ENCODE results near the gene HEATR5A. TPM values are rescaled to one million over a fixed set of nuclear protein-coding genes. Genes with fewer than 3 reads are reported as not detected.
"Not testable (repeated sequence)": the region's sequence is repeated elsewhere in the genome, so short reads cannot be mapped to it uniquely, and the experiment has no call there.

HEATR5A gene
- 10 to 100 TPM; 15.3 to 58.4 (median 38.5) TPM for total RNA-seq

GRCh38 chr14:31420319-31421111 is at the start of gene HEATR5A:
Gene HEATR5A, minus strand, starts transcription at chr14:31420550. Its CDS starts 17,575 bp downstream, at chr14:31402975.
- peak; percentile 97 for DNase-seq
- TF ChIP-seq EP300 (IDR thresholded peaks at IDR 0.05; ENCODE audit: low read depth) (no peak), POLR2A (IDR thresholded peaks at IDR 0.05) (peak; percentile 99), POLR2AphosphoS5 (IDR thresholded peaks at IDR 0.05) (peak; percentile 99 to 100 (median 99)), CTCF (IDR thresholded peaks at IDR 0.05) (peak in 2 of 5 experiments; percentile 31 to 41)
- Histone ChIP-seq H3K4me1 (peaks cover 9 to 35% (median 17%) of the 10 kb centered on the region in 4 donors), H3K27me3 (no peaks in the 10 kb centered on the region), H3K27ac (peak within 1 kb of the TSS; percentile 91 to 97 (median 94)), H3K4me3 (peak within 1 kb of the TSS; percentile 46 to 98 (median 90)), H3K36me3 (no peaks in the 10 kb centered on the region), H3K9me3 (no peaks in the 10 kb centered on the region)
- intact Hi-C loops (cut with DNase I; ENCODE audit: low total_unique reads), result no loop called here
- 0 to 2% methylated on average over 1 to 52 of the region's 56 CpGs for WGBS, 2 donors (ENCODE audit: low coverage in 1 of 2)
- in situ Hi-C loops (cut with MboI; ENCODE audit: low pct_ligation_motif_present in 1 of 4, low pct_unique_long_range_greater_than_20kb in 1 of 4, low sequenced_read_pairs in 3 of 4), result no loop called here

- 80 to 83% methylated on average over 4 to 6 of the region's 6 CpGs for WGBS, 2 donors (ENCODE audit: low coverage in 1 of 2)
- no peaks in the 10 kb centered on the region for H3K36me3 ChIP-seq
- in situ Hi-C loops (cut with MboI; ENCODE audit: low pct_ligation_motif_present in 1 of 4, low pct_unique_long_range_greater_than_20kb in 1 of 4, low sequenced_read_pairs in 3 of 4), result no loop called here
Measured at GRCh38 chr14:31466554-31466953, 46.2 kb upstream of the HEATR5A start.

GRCh38 chr14:31465111-31465510 is 44.8 kb upstream of the HEATR5A start:
- Histone ChIP-seq H3K27me3 (no peaks in the 10 kb centered on the region), H3K27ac (no peak overlapping the region), H3K4me3 (no peak overlapping the region), H3K36me3 (no peaks in the 10 kb centered on the region), H3K4me1 (peaks cover 0 to 4% (median 0%) of the 10 kb centered on the region in 4 donors), H3K9me3 (no peaks in the 10 kb centered on the region)
- in situ Hi-C loops (cut with MboI; ENCODE audit: low pct_ligation_motif_present in 1 of 4, low pct_unique_long_range_greater_than_20kb in 1 of 4, low sequenced_read_pairs in 3 of 4), result no loop called here
- intact Hi-C loops (cut with DNase I; ENCODE audit: low total_unique reads), result no loop called here
- no peak for TF ChIP-seq POLR2A (IDR thresholded peaks at IDR 0.05)
- no peak for DNase-seq

More at GRCh38 chr14:31466554-31466953, 46.2 kb upstream of the HEATR5A start:
- intact Hi-C loops (cut with DNase I; ENCODE audit: low total_unique reads), result no loop called here
- no peaks in the 10 kb centered on the region for H3K9me3 ChIP-seq
- H3K27me3 ChIP-seq, result no peaks in the 10 kb centered on the region
- H3K4me3 ChIP-seq, result no peak overlapping the region
- H3K4me1 ChIP-seq, result peaks cover 0 to 4% (median 0%) of the 10 kb centered on the region in 4 donors
- no peak for DNase-seq
- H3K27ac ChIP-seq, result no peak overlapping the region
- no peak for TF ChIP-seq CTCF (IDR thresholded peaks at IDR 0.05)
- TF ChIP-seq POLR2A (IDR thresholded peaks at IDR 0.05), result no peak
- no peak for TF ChIP-seq POLR2AphosphoS5 (IDR thresholded peaks at IDR 0.05)
- TF ChIP-seq EP300 (IDR thresholded peaks at IDR 0.05; ENCODE audit: low read depth), result no peak

GRCh38 chr14:31462450-31462849 is 42.1 kb upstream of the HEATR5A start:
- WGBS, 2 donors (ENCODE audit: low coverage in 1 of 2), result 82 to 89% methylated on average over 2 of the region's 2 CpGs
- DNase-seq; H3K4me1 ChIP-seq; H3K4me3 ChIP-seq; in situ Hi-C loops (cut with MboI; ENCODE audit: low pct_ligation_motif_present in 1 of 4, low pct_unique_long_range_greater_than_20kb in 1 of 4, low sequenced_read_pairs in 3 of 4); H3K36me3 ChIP-seq; H3K9me3 ChIP-seq; H3K27me3 ChIP-seq; intact Hi-C loops (cut with DNase I; ENCODE audit: low total_unique reads); H3K27ac ChIP-seq: not testable (repeated sequence)

GRCh38 chr14:31461545-31461944 is 41.2 kb upstream of the HEATR5A start:
- H3K9me3 ChIP-seq, result no peaks in the 10 kb centered on the region
- no peaks in the 10 kb centered on the region for H3K36me3 ChIP-seq
- DNase-seq, result no peak
- in situ Hi-C loops (cut with MboI; ENCODE audit: low pct_ligation_motif_present in 1 of 4, low pct_unique_long_range_greater_than_20kb in 1 of 4, low sequenced_read_pairs in 3 of 4) (no loop called here), intact Hi-C loops (cut with DNase I; ENCODE audit: low total_unique reads) (no loop called here)
- H3K4me1 ChIP-seq, result peaks cover 0 to 7% (median 2%) of the 10 kb centered on the region in 4 donors
- H3K27ac ChIP-seq, result no peak overlapping the region
- TF ChIP-seq POLR2A (IDR thresholded peaks at IDR 0.05), result no peak
- no peak for TF ChIP-seq CTCF (IDR thresholded peaks at IDR 0.05)
- no peak for TF ChIP-seq POLR2AphosphoS5 (IDR thresholded peaks at IDR 0.05)
- no peak for TF ChIP-seq EP300 (IDR thresholded peaks at IDR 0.05; ENCODE audit: low read depth)
- no peaks in the 10 kb centered on the region for H3K27me3 ChIP-seq
- 79 to 88% methylated on average over 3 of the region's 3 CpGs for WGBS, 2 donors (ENCODE audit: low coverage in 1 of 2)
- H3K4me3 ChIP-seq, result no peak overlapping the region

Measured in transverse colon (tissue), 4 donors.